ENCODE measurements around the gene ROCK1.
"Not testable (repeated sequence)": the region's sequence is repeated elsewhere in the genome, so short reads cannot be mapped to it uniquely, and the experiment has no call there.

The ROCK1 gene

DNA sequence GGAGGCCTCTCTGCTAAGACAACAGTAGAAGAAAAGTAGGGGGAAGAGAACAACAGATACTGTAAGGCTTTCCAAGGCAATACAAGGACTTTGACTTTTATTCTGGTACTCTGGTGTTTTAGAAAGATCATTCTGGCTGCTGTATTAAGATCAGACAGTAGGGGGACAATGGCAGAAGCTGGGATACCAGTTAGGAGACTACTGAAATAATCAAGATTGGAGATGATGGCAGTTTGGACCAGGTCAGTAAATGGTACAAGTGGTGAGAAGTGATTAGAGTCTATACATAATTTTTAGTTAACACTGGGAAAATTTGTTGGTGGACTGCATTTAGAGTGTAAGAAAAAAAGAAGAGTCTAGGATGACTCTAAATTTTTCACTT lies 139.7 kb downstream of the ROCK1 start:
- FAIRE-seq = no peak
- TF ChIP-seq TAF1 (IDR thresholded peaks at IDR 0.05; ENCODE audit: borderline replicate concordance, low read depth, low read length) = no peak
- no peak for TF ChIP-seq POLR2A (IDR thresholded peaks at IDR 0.05; ENCODE audit: low read depth, low read length)
- DNase-seq (ENCODE audit: insufficient read length) = no peak

- no peak for TF ChIP-seq POLR2AphosphoS5 (IDR thresholded peaks at IDR 0.05; ENCODE audit: low read depth, low read length)
- no peak for TF ChIP-seq POLR2A (IDR thresholded peaks at IDR 0.05; ENCODE audit: low read depth, low read length)
- TF ChIP-seq TAF1 (IDR thresholded peaks at IDR 0.05; ENCODE audit: borderline replicate concordance, low read depth, low read length) = no peak
- DNase-seq (ENCODE audit: insufficient read length) (no peak), FAIRE-seq (no peak)
Observed at GRCh38 chr18:20966795-20967194, 144.8 kb downstream of the ROCK1 start.

DNA sequence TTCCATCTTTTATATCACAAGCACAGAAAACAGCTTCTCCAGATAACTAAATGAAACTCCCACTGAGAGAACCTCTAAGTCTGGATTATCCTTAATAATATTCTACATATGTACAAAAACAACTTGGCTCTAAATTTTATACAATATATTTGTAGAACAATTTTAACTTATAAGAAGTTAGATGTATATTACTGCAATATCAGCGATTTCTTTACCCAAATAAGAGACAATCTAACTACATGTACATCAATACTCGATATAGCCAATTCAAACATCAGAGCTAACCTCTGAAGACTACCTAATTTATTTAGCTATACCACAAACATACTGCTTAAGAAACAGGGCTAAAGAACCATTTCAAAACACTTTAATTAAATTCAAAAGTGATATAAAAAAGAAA lies 148.6 kb downstream of the ROCK1 start:
- no peak for DNase-seq (ENCODE audit: insufficient read length)
- FAIRE-seq = no peak
- TF ChIP-seq POLR2AphosphoS5 (IDR thresholded peaks at IDR 0.05; ENCODE audit: low read depth, low read length) (no peak), POLR2A (IDR thresholded peaks at IDR 0.05; ENCODE audit: low read depth, low read length) (no peak), TAF1 (IDR thresholded peaks at IDR 0.05; ENCODE audit: borderline replicate concordance, low read depth, low read length) (no peak)

DNA sequence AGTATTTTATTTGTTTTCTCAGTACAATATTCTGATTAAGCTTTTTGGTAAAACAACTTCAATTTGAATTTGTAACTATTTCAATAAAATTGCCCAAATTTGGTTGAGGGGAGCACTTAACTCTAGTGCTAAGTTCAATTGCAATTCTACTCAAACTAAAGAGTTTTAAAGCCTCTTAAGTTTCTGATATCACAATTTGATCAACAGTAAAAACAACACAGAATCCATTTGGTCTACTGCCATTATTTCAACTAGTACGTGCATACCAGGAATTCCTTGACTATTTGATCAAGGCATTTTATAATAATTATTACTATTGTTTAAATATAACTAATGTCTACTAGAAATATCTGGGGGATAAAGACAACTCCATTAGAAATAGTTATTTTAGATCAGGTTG lies 150.9 kb downstream of the ROCK1 start:
- DNase-seq (ENCODE audit: insufficient read length) (no peak), FAIRE-seq (no peak)
- TF ChIP-seq POLR2AphosphoS5 (IDR thresholded peaks at IDR 0.05; ENCODE audit: low read depth, low read length) (no peak), TAF1 (IDR thresholded peaks at IDR 0.05; ENCODE audit: borderline replicate concordance, low read depth, low read length) (no peak), POLR2A (IDR thresholded peaks at IDR 0.05; ENCODE audit: low read depth, low read length) (no peak)

- FAIRE-seq; DNase-seq (ENCODE audit: insufficient read length): not testable (repeated sequence)
Observed at GRCh38 chr18:20950827-20951226, 160.8 kb downstream of the ROCK1 start.
